HG03558 (cell line): Measurements from ENCODE around the gene GRAMD4.
"Not testable (repeated sequence)": the region's sequence is repeated elsewhere in the genome, so short reads cannot be mapped to it uniquely, and the experiment has no call there.

Experiments
- ATAC-seq: cut with Tn5 transposase; IDR thresholded peaks from one replicate; pipeline ENCODE4 v1.9.1; 2021; ENCODE audit warnings: moderate number of reproducible peaks; ENCODE audit not compliant: unreplicated experiment; ENCODE audit errors: extremely low read depth

GRAMD4 gene

DNA sequence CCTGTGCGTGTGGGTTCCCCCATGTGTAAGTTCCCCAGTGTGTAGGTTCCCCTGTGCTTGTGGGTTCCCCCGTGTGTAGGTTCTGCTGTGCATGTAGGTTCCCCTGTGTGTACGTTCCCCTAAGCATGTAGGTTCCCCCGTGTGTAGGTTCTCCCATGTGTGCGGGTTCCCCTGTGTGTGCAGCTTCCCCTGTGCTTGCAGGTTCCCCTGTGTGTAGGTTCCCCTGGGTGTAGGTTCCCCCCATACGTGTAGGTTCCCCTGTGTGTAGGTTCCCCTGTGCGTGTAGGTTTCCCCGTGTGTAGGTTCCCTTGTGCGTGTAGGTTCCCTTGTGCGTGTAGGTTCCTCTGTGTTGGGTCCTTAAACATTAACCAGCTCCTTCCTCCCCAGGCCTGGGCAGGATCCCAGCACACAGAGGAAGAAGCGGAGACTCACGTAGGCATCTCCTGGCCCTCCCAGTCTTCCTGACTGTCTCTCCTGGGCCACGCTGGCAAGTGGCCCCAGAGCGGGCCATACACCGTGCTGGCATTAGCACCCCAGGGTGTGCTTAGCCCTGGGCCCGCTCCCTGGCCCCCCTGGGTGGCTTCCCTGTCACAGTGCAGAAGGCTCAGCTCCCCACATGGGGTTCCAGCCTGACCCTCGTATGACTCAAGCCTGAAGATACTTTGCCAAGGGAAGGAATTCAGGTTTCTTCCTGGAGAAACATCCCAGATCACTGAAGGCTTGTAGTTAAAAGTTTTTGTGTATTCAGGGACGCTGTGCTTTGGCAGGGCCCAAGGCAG lies 2.8 kb upstream of the GRAMD4 start:
- ATAC-seq: no peak

DNA sequence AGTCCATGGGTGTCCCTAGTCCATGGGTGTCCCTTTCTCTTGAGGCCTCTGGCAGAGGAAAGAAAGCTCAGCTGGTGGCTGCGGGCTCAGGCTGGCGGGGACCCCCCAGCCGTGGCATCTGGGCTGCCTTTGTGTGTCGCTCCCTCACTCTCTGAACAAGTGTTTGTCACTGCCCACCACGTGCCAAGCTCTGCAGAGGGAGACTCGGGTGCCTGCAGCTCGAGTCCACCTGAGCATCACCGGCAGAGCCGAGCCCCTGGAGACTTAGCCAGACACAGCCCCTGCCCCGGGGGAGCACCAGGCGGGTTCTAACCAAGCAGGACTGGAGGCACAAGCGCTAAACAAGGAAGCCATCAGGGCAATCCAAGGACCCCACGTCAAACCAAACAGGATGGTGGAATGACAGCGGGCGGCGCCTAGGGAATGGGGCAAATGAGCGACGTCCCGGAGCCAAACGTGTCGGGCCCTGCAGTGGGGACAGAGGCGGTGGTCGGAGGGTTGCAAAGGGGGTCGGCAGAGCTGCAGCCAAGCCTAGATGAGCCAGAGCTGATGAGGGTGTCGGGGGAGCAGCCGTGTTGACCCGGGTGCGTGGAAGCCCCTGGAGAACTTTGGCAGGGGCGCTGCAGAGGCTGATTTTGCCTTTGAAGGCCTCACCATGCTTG lies 2.1 kb upstream of the GRAMD4 start:
- ATAC-seq: no peak

DNA sequence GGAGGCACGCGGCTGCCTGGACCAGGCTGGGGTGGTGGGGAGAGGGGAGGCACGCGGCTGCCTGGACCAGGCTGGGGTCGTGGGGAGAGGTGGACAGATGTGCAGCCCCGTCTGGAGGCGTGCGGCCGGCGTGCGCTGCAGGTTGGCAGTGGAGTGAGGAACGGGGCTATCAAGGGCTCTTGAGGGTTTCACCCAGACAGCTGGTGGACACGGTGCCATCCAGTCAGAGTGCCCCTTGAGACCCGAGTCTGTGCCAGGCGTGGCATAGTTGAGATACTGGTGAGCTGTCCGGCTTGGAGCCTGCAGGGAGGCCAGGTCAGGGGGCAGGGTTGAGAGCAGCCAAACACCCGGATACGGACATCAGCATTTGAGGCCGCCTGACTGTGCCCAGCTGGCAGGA lies 1.5 kb upstream of the GRAMD4 start:
- ATAC-seq: no peak

DNA sequence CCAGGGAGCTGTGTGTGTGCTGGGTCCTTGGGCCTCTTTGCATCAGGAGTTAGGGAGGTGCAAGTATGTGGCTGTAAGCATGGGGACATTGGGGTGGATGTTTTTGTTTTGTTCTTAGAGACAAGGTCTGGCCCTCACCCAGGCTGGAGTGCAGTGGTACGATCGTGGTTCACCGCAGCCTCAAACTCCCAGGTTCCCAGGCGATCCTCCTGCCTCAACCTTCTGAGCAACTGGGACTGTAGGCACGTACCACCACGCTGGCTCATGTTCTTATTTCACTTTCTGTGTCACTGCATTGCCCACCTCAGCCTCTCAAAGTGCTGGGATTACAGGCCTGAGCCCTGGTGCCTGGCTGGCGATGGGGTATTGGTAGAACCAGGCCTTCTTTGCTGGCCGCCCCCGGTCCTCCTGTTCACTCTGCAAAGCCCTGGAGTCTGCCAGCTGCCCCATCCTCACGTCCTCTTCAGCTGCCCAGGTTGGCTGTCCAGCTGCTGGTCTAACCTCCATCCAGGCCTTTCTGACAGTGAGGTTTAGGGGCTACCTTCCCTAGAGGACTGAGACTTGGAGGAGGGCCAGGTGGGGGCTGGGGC lies 851 bp upstream of the GRAMD4 start:
- ATAC-seq: no peak

DNA sequence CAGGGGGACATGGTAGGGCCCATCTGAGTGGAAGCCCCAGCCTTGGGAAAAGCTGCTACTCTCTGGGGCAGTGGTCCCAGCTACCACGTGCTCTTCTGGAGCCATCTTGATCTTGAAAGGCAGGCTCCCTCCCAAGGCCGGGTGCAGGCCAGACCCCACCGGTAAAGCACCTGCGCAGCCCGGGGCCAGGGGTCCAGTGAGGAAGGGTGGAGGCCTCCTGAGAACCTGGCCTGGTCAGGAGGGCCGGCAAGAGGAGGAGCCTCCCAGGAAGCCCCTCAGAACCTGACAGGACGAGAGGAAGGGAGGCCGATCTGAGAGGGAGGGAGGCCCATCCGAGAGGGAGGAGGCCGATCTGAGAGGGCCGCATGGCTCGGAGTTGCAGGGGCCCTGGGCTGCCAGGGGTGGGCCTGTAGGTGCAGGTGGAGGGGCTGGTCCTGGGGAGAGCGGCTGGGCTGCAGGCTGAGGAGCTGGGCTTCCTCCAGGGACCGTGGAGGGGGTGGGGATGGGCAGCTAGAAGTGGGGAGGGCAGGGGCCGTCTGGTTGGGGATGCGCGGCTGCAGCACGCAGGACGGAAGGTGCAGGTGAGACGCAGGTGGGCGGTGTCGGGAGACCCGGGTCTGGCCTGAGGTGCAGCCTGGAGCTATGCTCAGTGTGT lies 529 bp downstream of the GRAMD4 start:
- ATAC-seq: no peak

DNA sequence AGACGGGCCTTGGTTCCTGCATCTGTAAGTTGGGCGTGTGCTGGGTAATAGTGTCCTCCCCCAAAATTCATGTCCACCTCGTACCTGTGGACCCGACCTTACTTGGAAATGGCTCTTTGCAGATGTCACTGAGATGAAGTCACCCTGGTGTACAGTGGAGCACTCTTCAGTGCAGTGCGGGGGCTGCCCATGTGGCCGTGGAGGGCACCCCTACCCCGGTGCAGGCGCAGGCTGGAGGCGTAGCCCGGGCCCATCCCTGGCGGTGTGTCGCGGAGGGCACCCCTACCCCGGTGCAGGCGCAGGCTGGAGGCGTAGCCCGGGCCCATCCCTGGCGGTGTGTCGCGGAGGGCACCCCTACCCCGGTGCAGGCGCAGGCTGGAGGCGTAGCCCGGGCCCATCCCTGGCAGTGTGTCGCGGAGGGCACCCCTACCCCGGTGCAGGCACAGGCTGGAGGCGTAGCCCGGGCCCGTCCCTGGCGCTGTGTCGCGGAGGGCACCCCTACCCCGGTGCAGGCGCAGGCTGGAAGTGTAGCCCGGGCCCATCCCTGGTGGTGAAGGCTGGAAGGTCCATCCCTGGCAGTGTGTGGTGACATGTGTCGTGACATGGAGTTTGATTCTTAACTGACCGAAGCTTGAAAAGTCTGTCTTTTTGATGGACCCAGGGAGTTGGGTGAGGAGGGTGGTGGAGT lies 1.2 kb downstream of the GRAMD4 start:
- not testable (repeated sequence) for ATAC-seq

DNA sequence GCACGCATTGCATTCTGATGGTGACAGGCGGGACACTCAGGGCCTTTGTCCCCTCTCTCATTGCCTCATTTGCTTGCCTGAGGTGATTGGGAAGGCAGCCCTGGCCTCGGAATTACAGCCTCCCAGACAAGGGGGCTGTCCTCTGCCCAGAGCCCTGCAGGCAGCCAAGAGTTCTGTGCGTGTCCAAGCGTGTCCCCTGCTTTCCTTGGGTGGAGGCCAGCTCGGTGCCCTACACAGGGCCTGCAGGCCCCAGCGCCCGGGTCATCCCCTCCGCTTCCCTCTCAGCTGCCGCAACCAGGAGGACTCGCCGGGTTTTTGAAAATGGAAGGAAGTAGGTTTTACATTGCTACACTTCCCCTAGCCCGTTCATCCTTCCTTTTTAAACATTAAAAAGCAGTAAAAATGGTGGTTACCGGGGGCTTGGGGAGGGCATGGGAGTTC lies 1.9 kb downstream of the GRAMD4 start:
- ATAC-seq: no peak

DNA sequence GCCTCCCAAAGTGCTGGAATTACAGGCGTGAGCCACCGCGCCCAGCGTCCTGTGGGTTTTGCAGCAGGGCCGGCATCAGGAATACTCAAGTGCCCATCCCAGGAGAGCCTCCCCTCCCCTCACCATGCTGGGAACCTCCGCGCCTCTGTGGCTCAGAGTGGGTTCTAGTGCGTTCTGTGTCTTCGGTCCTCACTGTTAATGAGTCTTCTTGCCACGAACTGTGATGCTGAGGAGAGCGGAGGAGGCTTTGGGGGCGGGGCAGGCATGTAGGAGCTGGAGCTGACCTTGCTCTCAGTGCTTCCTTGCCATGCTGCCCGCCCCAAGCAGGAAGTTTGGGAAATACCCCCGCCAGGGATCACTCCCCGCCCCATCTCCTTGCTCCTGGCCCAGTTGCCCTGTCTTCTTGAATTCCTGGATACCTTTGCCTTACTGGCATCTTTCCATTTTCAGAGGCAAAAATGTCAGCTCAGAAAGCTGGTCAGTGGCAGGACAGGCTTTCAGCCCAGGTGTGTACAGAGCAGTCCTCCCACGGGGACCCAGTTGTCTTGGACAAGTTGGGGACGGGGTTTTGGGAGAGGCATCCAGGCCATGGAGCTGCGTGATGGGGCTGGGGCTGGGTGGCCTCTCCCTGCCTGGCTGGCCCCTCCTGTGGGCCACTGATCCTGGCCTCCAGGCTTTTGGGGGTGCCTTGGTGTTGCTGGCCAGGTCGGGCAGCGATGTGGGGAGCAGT lies 5.1 kb downstream of the GRAMD4 start:
- no peak for ATAC-seq

DNA sequence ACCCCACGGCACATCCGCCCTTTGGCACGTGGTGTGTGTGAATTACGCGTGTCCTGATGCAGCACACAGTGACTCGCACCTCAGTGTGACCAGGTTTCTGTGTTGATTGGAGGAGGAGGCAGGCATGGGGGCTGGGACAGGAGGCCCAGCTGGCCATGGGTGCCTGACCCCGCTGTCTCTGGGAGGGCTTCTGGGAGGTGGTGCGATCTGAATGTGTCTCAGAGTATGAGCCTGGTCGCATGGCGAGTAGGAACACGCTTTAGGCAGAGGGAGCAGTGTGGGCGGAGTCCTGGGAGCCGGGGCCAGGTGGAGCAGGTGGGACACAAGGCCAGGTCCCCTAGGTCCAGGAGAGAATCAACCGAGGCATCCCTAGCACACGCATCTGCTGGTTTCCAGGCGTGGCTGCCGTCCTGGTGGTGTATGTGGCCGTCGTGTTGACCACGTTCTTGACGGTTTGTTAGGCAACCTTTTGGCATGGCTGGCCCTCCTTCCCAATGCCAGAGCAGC lies 5.7 kb downstream of the GRAMD4 start:
- ATAC-seq: no peak

DNA sequence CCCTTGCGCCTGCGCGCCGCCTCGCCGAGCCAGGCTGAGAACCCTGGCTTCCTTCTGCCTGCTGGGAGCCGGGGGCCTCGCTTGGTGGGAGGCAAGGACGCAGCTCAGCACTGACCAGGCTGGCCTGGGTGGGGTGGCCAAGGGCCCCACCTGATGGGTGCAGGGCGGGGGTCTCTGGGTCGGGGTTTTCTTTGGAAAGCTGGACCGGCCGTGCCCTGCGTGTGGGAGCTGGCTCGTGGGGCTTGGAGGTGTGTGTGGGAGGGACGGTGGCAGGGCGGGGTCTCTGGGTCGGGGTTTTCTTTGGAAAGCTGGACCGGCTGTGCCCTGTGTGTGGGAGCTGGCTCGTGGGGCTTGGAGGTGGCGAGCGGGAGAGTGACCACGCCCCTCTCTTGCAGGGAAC lies 6.2 kb downstream of the GRAMD4 start:
- ATAC-seq: no peak

DNA sequence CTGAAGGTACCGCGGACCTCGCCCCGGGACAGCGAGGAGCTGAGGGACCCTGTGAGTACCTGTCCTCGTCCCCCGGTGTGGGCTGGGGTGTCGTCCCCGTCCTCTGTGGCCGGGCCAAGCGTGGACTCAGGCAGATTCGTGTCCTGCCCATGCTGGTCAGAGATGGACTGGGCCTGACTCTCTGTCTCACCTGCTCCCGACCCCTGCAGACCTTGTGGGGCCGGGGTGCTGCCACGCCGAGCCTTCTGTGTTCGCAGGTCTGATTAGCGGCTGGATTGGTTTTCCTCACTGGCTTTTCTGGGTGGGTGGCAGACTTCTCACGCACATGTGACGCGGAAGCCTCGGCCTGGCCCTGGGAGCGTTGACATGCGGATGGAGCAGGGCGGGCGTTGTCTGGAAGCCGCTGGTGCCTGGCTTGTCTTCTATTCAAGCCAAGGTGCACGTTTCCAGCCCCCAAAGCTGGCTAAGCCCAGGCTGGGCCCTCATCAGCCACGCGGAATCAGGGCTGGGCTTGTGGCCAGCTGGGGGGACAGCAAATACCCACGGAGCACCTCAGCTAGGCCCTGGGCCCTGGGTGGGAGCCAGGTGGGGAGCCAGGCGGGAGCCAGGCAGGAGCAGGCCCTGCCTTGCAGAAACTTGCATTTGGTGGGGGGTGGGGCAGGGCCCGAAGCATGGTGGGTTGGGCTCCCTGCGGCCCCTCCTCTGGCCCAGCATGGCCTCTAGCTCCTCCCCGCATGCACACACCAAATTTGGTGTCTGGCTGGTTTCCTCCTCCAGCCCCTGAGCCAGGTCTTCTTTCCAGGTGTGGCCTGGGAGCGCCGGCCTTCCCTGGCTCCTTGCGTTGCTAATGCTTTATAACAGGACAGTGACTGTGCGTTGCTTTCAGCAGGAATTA lies 7.0 kb downstream of the GRAMD4 start:
- no peak for ATAC-seq

DNA sequence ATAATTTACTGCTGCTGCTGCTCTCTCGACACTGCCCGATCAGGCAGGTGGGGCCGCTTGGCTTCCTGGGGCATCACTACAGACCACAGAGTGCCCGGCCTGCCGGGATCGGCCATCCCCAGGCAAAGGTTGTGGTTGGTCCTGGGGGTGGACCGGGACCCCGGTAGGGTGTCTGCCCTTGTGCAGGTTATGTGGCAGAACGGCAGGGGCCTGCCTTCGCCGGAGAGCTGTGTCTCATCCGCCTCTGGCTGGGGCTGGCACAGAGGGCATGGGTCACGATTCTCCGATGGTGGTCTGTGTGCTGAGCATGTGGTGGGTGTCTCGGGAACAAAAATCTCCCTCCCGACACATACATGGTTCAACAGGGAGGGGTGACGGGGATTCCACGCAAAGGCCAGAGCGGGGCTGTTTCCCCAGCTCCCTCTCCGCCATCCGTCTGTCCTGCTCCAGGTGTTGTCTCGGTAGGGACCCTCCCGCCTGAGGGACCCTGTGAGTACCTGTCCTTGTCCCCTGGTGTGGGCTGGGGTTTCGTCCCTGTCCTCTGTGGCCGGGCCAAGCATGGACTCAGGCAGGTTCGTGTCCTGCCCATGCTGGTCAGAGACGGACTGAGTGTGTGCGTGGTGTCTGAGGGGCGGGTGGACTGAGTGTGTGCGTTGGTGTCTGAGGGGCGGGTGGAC lies 7.8 kb downstream of the GRAMD4 start:
- no peak for ATAC-seq

DNA sequence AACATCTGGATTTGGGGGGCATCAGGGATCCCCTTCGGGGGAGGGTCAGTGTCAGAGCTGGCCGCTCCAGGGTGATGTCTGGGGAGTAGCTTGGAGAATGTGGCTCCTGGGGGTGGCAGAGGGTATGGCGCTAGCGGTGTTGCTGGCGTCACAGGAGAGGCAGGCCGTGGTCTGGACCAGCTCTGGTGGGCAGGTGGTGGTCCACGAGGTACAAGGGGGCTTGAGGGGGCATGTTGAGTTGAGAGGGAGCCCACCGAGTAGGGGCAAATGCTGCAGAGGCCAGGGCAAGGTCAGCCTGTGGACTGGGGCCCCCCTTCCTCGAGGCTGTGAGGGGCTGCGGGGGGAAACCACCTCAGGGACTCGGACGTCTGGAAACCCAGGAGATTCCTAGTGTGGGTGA lies 8.6 kb downstream of the GRAMD4 start:
- no peak for ATAC-seq

DNA sequence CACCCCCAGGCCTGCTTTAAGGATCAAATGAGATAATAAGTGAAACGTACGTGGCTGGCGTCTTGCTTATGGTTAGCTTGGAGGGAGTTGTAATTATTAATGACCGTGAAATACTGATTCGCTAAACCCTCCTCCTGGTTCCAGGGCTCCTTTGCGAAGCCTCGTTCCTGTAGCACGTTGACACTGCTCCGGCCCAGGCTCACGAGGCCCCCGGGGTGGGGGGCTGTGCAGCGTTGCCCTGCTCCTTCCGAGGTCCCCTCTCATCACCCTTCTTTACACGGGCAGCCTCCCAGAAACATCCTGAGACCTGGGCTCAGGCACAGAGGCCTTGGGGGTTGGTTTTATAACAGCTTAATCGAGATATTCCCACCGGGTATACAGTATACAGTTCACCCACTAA lies 9.1 kb downstream of the GRAMD4 start:
- no peak for ATAC-seq

DNA sequence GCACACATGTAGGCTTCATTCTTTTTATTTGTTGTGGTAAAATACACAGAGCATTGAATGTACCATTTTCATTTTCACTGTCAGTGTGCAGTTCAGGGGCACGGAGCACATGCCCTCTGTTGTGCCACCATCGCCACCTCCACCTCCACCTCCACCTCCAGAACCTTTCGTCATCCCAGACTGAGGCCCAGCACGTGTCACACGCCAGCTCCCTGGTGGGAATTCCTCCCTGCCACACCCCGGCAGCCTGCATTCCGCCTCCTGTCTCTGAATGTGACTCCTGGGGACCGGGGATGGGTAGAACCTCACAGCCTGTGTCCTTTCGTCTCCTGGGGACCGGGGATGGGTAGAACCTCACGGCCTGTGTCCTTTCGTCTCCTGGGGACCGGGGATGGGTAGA lies 10.9 kb downstream of the GRAMD4 start:
- ATAC-seq: no peak

DNA sequence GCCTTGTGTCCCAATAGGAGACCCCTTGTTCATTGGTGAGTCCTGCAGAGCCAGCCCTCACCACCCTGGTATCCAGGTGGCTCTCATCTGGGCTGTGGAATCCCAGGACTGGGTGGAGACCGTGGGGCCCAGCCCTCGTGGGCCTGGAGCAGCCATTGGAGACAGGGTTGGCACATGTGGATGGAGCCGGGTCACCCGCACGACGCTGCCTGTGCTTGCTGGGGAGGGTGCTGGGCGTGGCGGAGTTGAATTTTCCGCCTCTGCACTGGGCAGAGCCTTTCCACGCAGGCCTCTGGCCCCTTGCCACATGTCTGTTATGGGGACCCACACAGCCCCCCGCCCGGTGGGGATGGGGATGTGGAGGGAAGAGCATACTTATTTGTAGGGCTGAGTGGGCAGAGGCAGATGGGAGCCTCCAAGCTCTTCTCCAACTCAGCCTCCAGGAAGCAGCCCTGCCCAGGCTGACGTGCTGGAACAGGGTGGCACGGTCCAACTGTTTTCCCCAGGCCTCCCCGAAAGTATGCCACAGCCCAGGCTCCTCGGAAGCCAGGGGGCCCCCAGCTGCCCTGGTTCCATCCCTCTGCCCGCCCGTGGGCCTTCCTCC lies 12.6 kb downstream of the GRAMD4 start:
- no peak for ATAC-seq

DNA sequence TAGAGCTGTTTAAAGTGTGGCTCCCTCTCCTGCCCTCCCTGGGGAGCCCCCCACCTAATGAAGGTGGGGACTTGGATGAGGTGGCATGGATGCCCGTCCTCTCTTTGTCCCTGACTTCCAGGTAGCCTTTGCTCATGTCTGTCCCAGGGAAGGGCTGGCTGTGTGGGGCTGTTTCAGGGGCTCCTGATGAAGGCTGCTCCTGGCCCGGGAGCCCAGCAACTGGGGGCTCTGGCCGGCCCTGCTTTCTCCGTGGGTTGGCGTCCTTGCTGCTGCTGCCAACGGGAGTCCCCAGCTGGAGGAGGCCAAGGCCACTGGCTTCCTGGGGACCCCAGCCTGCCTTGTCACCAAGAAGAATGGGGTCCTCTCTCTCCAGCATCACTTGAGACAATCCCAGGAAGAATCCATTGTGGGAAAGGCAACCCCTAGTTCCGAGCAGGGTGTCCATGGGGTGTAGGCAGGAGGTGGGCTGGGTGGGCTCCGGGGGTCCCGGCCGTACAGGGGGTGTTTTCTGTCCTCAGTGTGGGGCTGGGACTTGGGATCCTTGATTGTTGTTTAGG lies 13.2 kb downstream of the GRAMD4 start:
- no peak for ATAC-seq
